SK-N-MC (cell line): ENCODE measurements around the gene CLEC18A.

Source experiments
- EZH2 ChIP-seq: fragments of 200-600 bp; sonication (generic); IDR thresholded peaks from one replicate; pipeline ENCODE4 v1.6.1; 2017; ENCODE audit warnings: antibody characterized with exemption
- POLR2AphosphoS5 ChIP-seq: IDR thresholded peaks from 2 replicates; pipeline ENCODE4 v1.6.1; 2012; ENCODE audit warnings: mild to moderate bottlenecking, low read depth, low read length, borderline replicate concordance

- no peak for TF ChIP-seq POLR2AphosphoS5
- TF ChIP-seq EZH2, result no peak
These were observed 26.9 kb upstream of the CLEC18A start for GRCh38 chr16:69924041-69924775.
